NCI-H526 treated with DMSO at 0.1 percent for 48 hours (cell line): ENCODE measurements around the gene BUB3.

Source experiments
- DNase-seq: peaks from one replicate; lab custom pipeline; 2025; lab: John Stamatoyannopoulos, UW

The BUB3 gene

GRCh38 chr10:123141791-123142700, 12.2 kb upstream of the BUB3 start:
- no peak for DNase-seq

GRCh38 chr10:123142701-123143161, 11.5 kb upstream of the BUB3 start:
- DNase-seq, result no peak

- DNase-seq, result no peak
Observed at GRCh38 chr10:123143162-123143824, 10.9 kb upstream of the BUB3 start.

GRCh38 chr10:123143825-123144168, 10.4 kb upstream of the BUB3 start:
- DNase-seq, result no peak

GRCh38 chr10:123144697-123145541, 9.3 kb upstream of the BUB3 start:
- peak; percentile 83 for DNase-seq

GRCh38 chr10:123145542-123146012, 8.6 kb upstream of the BUB3 start:
- DNase-seq, result no peak

- peak; percentile 37 for DNase-seq
Observed at GRCh38 chr10:123146013-123146893, 7.9 kb upstream of the BUB3 start.

GRCh38 chr10:123146894-123147634, 7.1 kb upstream of the BUB3 start:
- DNase-seq, result no peak

GRCh38 chr10:123147635-123148413, 6.4 kb upstream of the BUB3 start, which contains the start of gene HMX2:
Gene HMX2, plus strand, starts transcription at chr10:123148136. Its CDS starts 243 bp downstream, at chr10:123148379.
- DNase-seq, result peak; percentile 57

GRCh38 chr10:123148414-123149161, 5.6 kb upstream of the BUB3 start:
- no peak for DNase-seq

- no peak for DNase-seq
Observed at GRCh38 chr10:123149162-123149567, 5.0 kb upstream of the BUB3 start.

GRCh38 chr10:123149568-123150270, 4.5 kb upstream of the BUB3 start:
- peak; percentile 74 for DNase-seq

GRCh38 chr10:123150271-123150985, 3.8 kb upstream of the BUB3 start:
- peak; percentile 74 for DNase-seq

GRCh38 chr10:123150986-123151736, 3.0 kb upstream of the BUB3 start:
- peak; percentile 81 for DNase-seq

GRCh38 chr10:123151737-123152135, 2.5 kb upstream of the BUB3 start:
- no peak for DNase-seq

GRCh38 chr10:123153486-123154091, 613 bp upstream of the BUB3 start:
- no peak for DNase-seq
